Caki2 (cell line): ENCODE measurements around the gene SHTN1. TPM values are rescaled to one million over a fixed set of nuclear protein-coding genes. Genes with fewer than 3 reads are reported as not detected.

Experiments
- DNase-seq: peaks from one replicate; pipeline ENCODE4 v3.0.0-alpha.2; 2015; ENCODE audit warnings: low read depth
- in situ Hi-C: cut with HindIII; loops from 2 replicates; pipeline ENCODE4 v1.10.0; 2016; ENCODE audit warnings: low sequenced_read_pairs, low pct_unique_long_range_greater_than_20kb, mixed read lengths
- total RNA-seq: library from RNA; depleted of rRNA; stranded (reverse); fragments of >200 nt; shearing (Covaris generic); gene quantifications from 2 replicates; pipeline ENCODE4 v1.2.3, GENCODE V29; 2014; ENCODE audit warnings: low replicate concordance

SHTN1 gene
- total RNA-seq, 1 experiment from 2014 or later: 44.9 TPM

GRCh38 chr10:116852246-116852645, 152.7 kb downstream of the SHTN1 start:
- in situ Hi-C loops: no loop called here

GRCh38 chr10:116850058-116850611, 154.9 kb downstream of the SHTN1 start:
- in situ Hi-C loops: no loop called here

More at GRCh38 chr10:116852246-116852645, 152.7 kb downstream of the SHTN1 start:
- DNase-seq: no peak

GRCh38 chr10:116849248-116850057, 155.5 kb downstream of the SHTN1 start, which contains the start of gene ENO4:
Gene ENO4 (plus strand): TSS chr10:116849499. CDS start chr10:116849567, 68 bp downstream.
- in situ Hi-C loops: no loop called here
- DNase-seq: peak; percentile 84

More at GRCh38 chr10:116850058-116850611, 154.9 kb downstream of the SHTN1 start:
- no peak for DNase-seq

GRCh38 chr10:116848944-116849247, 156.1 kb downstream of the SHTN1 start:
- peak; percentile 4 for DNase-seq
- in situ Hi-C loops: no loop called here

- in situ Hi-C loops: no loop called here
- DNase-seq: no peak
Measured at GRCh38 chr10:116848032-116848943, 156.7 kb downstream of the SHTN1 start.

GRCh38 chr10:116845823-116846222, 159.2 kb downstream of the SHTN1 start:
- in situ Hi-C loops: no loop called here
- DNase-seq: no peak

GRCh38 chr10:116840389-116841075, 164.5 kb downstream of the SHTN1 start:
- in situ Hi-C loops: no loop called here
- DNase-seq: no peak

- no peak for DNase-seq
- in situ Hi-C loops: no loop called here
Measured at GRCh38 chr10:116838143-116838725, 166.8 kb downstream of the SHTN1 start.

- in situ Hi-C loops: no loop called here
Measured at GRCh38 chr10:116836902-116837523, 168.0 kb downstream of the SHTN1 start.

GRCh38 chr10:116836083-116836482, 168.9 kb downstream of the SHTN1 start:
- no peak for DNase-seq
- in situ Hi-C loops: no loop called here

More at GRCh38 chr10:116836902-116837523, 168.0 kb downstream of the SHTN1 start:
- DNase-seq: no peak

GRCh38 chr10:116835658-116836057, 169.3 kb downstream of the SHTN1 start:
- DNase-seq: no peak
- in situ Hi-C loops: no loop called here

- in situ Hi-C loops: no loop called here
- DNase-seq: no peak
Measured at GRCh38 chr10:116833986-116834985, 170.7 kb downstream of the SHTN1 start.

- in situ Hi-C loops: no loop called here
- DNase-seq: no peak
Measured at GRCh38 chr10:116831790-116832189, 173.2 kb downstream of the SHTN1 start.
